ENCODE results near the gene C9orf50.
"Not testable (repeated sequence)": the region's sequence is repeated elsewhere in the genome, so short reads cannot be mapped to it uniquely, and the experiment has no call there.

C9orf50 gene

GRCh38 chr9:129595311-129595741 lies 25.6 kb downstream of the C9orf50 start:
- no peaks in the 10 kb centered on the region for H3K4me1 ChIP-seq (ENCODE audit: insufficient read depth, poor library complexity, severe bottlenecking)
- H3K27me3 ChIP-seq (ENCODE audit: insufficient read depth, poor library complexity, severe bottlenecking), result no peaks in the 10 kb centered on the region
- ATAC-seq (ENCODE audit: low read depth) (no peak), DNase-seq (ENCODE audit: low spot score) (no peak)
- H3K4me3 ChIP-seq (ENCODE audit: severe bottlenecking), result no peak overlapping the region
- H3K9me3 ChIP-seq (ENCODE audit: severe bottlenecking), result no peaks in the 10 kb centered on the region
- no peaks in the 10 kb centered on the region for H3K36me3 ChIP-seq (ENCODE audit: low read depth)
- no peak for TF ChIP-seq CTCF (IDR thresholded peaks at IDR 0.05; ENCODE audit: poor library complexity, severe bottlenecking)
- H3K27ac ChIP-seq (ENCODE audit: poor library complexity, severe bottlenecking), result no peak overlapping the region

- Histone ChIP-seq H3K36me3 (ENCODE audit: low read depth) (no peaks in the 10 kb centered on the region), H3K4me3 (ENCODE audit: severe bottlenecking) (no peak overlapping the region), H3K9me3 (ENCODE audit: severe bottlenecking) (no peaks in the 10 kb centered on the region), H3K4me1 (ENCODE audit: insufficient read depth, poor library complexity, severe bottlenecking) (no peaks in the 10 kb centered on the region), H3K27ac (ENCODE audit: poor library complexity, severe bottlenecking) (no peak overlapping the region), H3K27me3 (ENCODE audit: insufficient read depth, poor library complexity, severe bottlenecking) (no peaks in the 10 kb centered on the region)
- TF ChIP-seq CTCF (IDR thresholded peaks at IDR 0.05; ENCODE audit: poor library complexity, severe bottlenecking), result no peak
- ATAC-seq (ENCODE audit: low read depth) (no peak), DNase-seq (ENCODE audit: low spot score) (no peak)
Measured at GRCh38 chr9:129594632-129595031, 26.3 kb downstream of the C9orf50 start.

GRCh38 chr9:129592790-129593189 lies 28.1 kb downstream of the C9orf50 start:
- not testable (repeated sequence) for H3K27ac ChIP-seq (ENCODE audit: poor library complexity, severe bottlenecking); H3K36me3 ChIP-seq (ENCODE audit: low read depth); H3K4me3 ChIP-seq (ENCODE audit: severe bottlenecking); H3K4me1 ChIP-seq (ENCODE audit: insufficient read depth, poor library complexity, severe bottlenecking); ATAC-seq (ENCODE audit: low read depth); DNase-seq (ENCODE audit: low spot score); H3K27me3 ChIP-seq (ENCODE audit: insufficient read depth, poor library complexity, severe bottlenecking); H3K9me3 ChIP-seq (ENCODE audit: severe bottlenecking)

- no peak overlapping the region for H3K27ac ChIP-seq (ENCODE audit: poor library complexity, severe bottlenecking)
- no peak for TF ChIP-seq CTCF (IDR thresholded peaks at IDR 0.05; ENCODE audit: poor library complexity, severe bottlenecking)
Measured at GRCh38 chr9:129591916-129592315, 29.0 kb downstream of the C9orf50 start.

GRCh38 chr9:129590466-129590865 lies 30.4 kb downstream of the C9orf50 start:
- no peaks in the 10 kb centered on the region for H3K27me3 ChIP-seq (ENCODE audit: insufficient read depth, poor library complexity, severe bottlenecking)
- DNase-seq (ENCODE audit: low spot score), result no peak
- TF ChIP-seq CTCF (IDR thresholded peaks at IDR 0.05; ENCODE audit: poor library complexity, severe bottlenecking), result no peak
- no peak overlapping the region for H3K4me3 ChIP-seq (ENCODE audit: severe bottlenecking)
- no peaks in the 10 kb centered on the region for H3K9me3 ChIP-seq (ENCODE audit: severe bottlenecking)
- H3K27ac ChIP-seq (ENCODE audit: poor library complexity, severe bottlenecking), result no peak overlapping the region
- no peaks in the 10 kb centered on the region for H3K4me1 ChIP-seq (ENCODE audit: insufficient read depth, poor library complexity, severe bottlenecking)
- ATAC-seq (ENCODE audit: low read depth), result no peak
- H3K36me3 ChIP-seq (ENCODE audit: low read depth), result no peaks in the 10 kb centered on the region

More at GRCh38 chr9:129591916-129592315, 29.0 kb downstream of the C9orf50 start:
- H3K27me3 ChIP-seq (ENCODE audit: insufficient read depth, poor library complexity, severe bottlenecking), result no peaks in the 10 kb centered on the region
- no peaks in the 10 kb centered on the region for H3K36me3 ChIP-seq (ENCODE audit: low read depth)
- H3K4me1 ChIP-seq (ENCODE audit: insufficient read depth, poor library complexity, severe bottlenecking), result no peaks in the 10 kb centered on the region
- H3K4me3 ChIP-seq (ENCODE audit: severe bottlenecking), result no peak overlapping the region
- no peaks in the 10 kb centered on the region for H3K9me3 ChIP-seq (ENCODE audit: severe bottlenecking)
- no peak for DNase-seq (ENCODE audit: low spot score)
- ATAC-seq (ENCODE audit: low read depth), result no peak

Data from RWPE2 (cell line).